Esophagus muscularis mucosa (tissue), 4 donors: Measurements from ENCODE around the gene ADAMTS7.

Experiments used
- EP300 ChIP-seq: sonication (generic); formaldehyde crosslinking; IDR thresholded peaks from one replicate; pipeline ENCODE4 v1.6.1; 2017; ENCODE audit warnings: antibody characterized with exemption
- POLR2A ChIP-seq: fragments of 450-650 bp; IDR thresholded peaks from one replicate; pipeline ENCODE4 v1.6.1; 2017; ENCODE audit warnings: antibody characterized with exemption, moderate library complexity, mild to moderate bottlenecking, low read depth
- POLR2AphosphoS5 ChIP-seq, 2 donors: sonication (generic); formaldehyde crosslinking; IDR thresholded peaks; one replicate each; pipeline ENCODE4 v1.6.1; 2017; ENCODE audit warnings: antibody characterized with exemption in 2 of 2
- TF ChIP-seq, protein P1 (sequence below), 3 experiments: fragments of 200-600 bp in 2 of 3; fragments of 450-650 bp in 1 of 3; sonication (generic) in 2 of 3; IDR thresholded peaks; one replicate each; pipeline ENCODE4 v1.5.1; 2017 to 2019; ENCODE audit warnings: antibody characterized with exemption in 3 of 3, mild to moderate bottlenecking in 2 of 3, moderate library complexity in 1 of 3

- TF ChIP-seq POLR2AphosphoS5 (IDR thresholded peaks at IDR 0.05) (no peak), POLR2A (no peak), EP300 (no peak)
- TF ChIP-seq, protein P1, sequence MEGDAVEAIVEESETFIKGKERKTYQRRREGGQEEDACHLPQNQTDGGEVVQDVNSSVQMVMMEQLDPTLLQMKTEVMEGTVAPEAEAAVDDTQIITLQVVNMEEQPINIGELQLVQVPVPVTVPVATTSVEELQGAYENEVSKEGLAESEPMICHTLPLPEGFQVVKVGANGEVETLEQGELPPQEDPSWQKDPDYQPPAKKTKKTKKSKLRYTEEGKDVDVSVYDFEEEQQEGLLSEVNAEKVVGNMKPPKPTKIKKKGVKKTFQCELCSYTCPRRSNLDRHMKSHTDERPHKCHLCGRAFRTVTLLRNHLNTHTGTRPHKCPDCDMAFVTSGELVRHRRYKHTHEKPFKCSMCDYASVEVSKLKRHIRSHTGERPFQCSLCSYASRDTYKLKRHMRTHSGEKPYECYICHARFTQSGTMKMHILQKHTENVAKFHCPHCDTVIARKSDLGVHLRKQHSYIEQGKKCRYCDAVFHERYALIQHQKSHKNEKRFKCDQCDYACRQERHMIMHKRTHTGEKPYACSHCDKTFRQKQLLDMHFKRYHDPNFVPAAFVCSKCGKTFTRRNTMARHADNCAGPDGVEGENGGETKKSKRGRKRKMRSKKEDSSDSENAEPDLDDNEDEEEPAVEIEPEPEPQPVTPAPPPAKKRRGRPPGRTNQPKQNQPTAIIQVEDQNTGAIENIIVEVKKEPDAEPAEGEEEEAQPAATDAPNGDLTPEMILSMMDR (IDR thresholded peaks at IDR 0.05), result no peak
Observed at GRCh38 chr15:78730955-78731354, 80.3 kb downstream of the ADAMTS7 start.
